ENCODE data around the gene LAMA3.

LAMA3 gene

GRCh38 chr18:23811176-23811575, 121.9 kb downstream of the LAMA3 start:
- H3K27me3 ChIP-seq (ENCODE audit: control insufficient read depth in 2 of 2, insufficient read depth in 2 of 2, low read length in 2 of 2): no peaks in the 10 kb centered on the region
- H3K36me3 ChIP-seq (ENCODE audit: control insufficient read depth in 2 of 2, insufficient read depth in 2 of 2, low read length in 2 of 2): no peaks in the 10 kb centered on the region
- H3K4me1 ChIP-seq (ENCODE audit: control insufficient read depth in 2 of 2, insufficient read depth in 2 of 2, low read length in 2 of 2): no peaks in the 10 kb centered on the region
- H3K9me3 ChIP-seq (ENCODE audit: control insufficient read depth in 2 of 2, low read length in 2 of 2): no peaks in the 10 kb centered on the region
- no peak overlapping the region for H3K27ac ChIP-seq (ENCODE audit: low read depth in 2 of 2, low read length in 2 of 2)
- no peak overlapping the region for H3K9ac ChIP-seq (ENCODE audit: low read depth in 1 of 2, low read length in 2 of 2)
- H3K4me3 ChIP-seq (ENCODE audit: low read length in 2 of 2): no peak overlapping the region

- Histone ChIP-seq H3K9me3 (ENCODE audit: control insufficient read depth in 2 of 2, low read length in 2 of 2) (no peaks in the 10 kb centered on the region), H3K36me3 (ENCODE audit: control insufficient read depth in 2 of 2, insufficient read depth in 2 of 2, low read length in 2 of 2) (no peaks in the 10 kb centered on the region), H3K4me1 (ENCODE audit: control insufficient read depth in 2 of 2, insufficient read depth in 2 of 2, low read length in 2 of 2) (peaks cover 0 to 5% of the 10 kb centered on the region in 2 donors), H3K27ac (ENCODE audit: low read depth in 2 of 2, low read length in 2 of 2) (no peak overlapping the region), H3K9ac (ENCODE audit: low read depth in 1 of 2, low read length in 2 of 2) (no peak overlapping the region), H3K4me3 (ENCODE audit: low read length in 2 of 2) (no peak overlapping the region), H3K27me3 (ENCODE audit: control insufficient read depth in 2 of 2, insufficient read depth in 2 of 2, low read length in 2 of 2) (no peaks in the 10 kb centered on the region)
Observed at GRCh38 chr18:23812546-23813440, 123.5 kb downstream of the LAMA3 start.

GRCh38 chr18:23814991-23815614, 125.8 kb downstream of the LAMA3 start:
- H3K9me3 ChIP-seq (ENCODE audit: control insufficient read depth in 2 of 2, low read length in 2 of 2): no peaks in the 10 kb centered on the region
- no peak overlapping the region for H3K27ac ChIP-seq (ENCODE audit: low read depth in 2 of 2, low read length in 2 of 2)
- no peak overlapping the region for H3K9ac ChIP-seq (ENCODE audit: low read depth in 1 of 2, low read length in 2 of 2)
- H3K4me3 ChIP-seq (ENCODE audit: low read length in 2 of 2): no peak overlapping the region
- no peaks in the 10 kb centered on the region for H3K36me3 ChIP-seq (ENCODE audit: control insufficient read depth in 2 of 2, insufficient read depth in 2 of 2, low read length in 2 of 2)
- peaks cover 0 to 5% of the 10 kb centered on the region in 2 donors for H3K4me1 ChIP-seq (ENCODE audit: control insufficient read depth in 2 of 2, insufficient read depth in 2 of 2, low read length in 2 of 2)
- H3K27me3 ChIP-seq (ENCODE audit: control insufficient read depth in 2 of 2, insufficient read depth in 2 of 2, low read length in 2 of 2): no peaks in the 10 kb centered on the region

- H3K27ac ChIP-seq (ENCODE audit: low read depth in 2 of 2, low read length in 2 of 2): no peak overlapping the region
Observed at GRCh38 chr18:23816021-23816420, 126.8 kb downstream of the LAMA3 start.

GRCh38 chr18:23816740-23817139, 127.5 kb downstream of the LAMA3 start:
- H3K4me3 ChIP-seq (ENCODE audit: low read length in 2 of 2): no peak overlapping the region
- no peaks in the 10 kb centered on the region for H3K27me3 ChIP-seq (ENCODE audit: control insufficient read depth in 2 of 2, insufficient read depth in 2 of 2, low read length in 2 of 2)
- H3K36me3 ChIP-seq (ENCODE audit: control insufficient read depth in 2 of 2, insufficient read depth in 2 of 2, low read length in 2 of 2): no peaks in the 10 kb centered on the region
- no peak overlapping the region for H3K9ac ChIP-seq (ENCODE audit: low read depth in 1 of 2, low read length in 2 of 2)
- peaks cover 0 to 5% of the 10 kb centered on the region in 2 donors for H3K4me1 ChIP-seq (ENCODE audit: control insufficient read depth in 2 of 2, insufficient read depth in 2 of 2, low read length in 2 of 2)
- H3K27ac ChIP-seq (ENCODE audit: low read depth in 2 of 2, low read length in 2 of 2): no peak overlapping the region
- H3K9me3 ChIP-seq (ENCODE audit: control insufficient read depth in 2 of 2, low read length in 2 of 2): no peaks in the 10 kb centered on the region

More at GRCh38 chr18:23816021-23816420, 126.8 kb downstream of the LAMA3 start:
- Histone ChIP-seq H3K36me3 (ENCODE audit: control insufficient read depth in 2 of 2, insufficient read depth in 2 of 2, low read length in 2 of 2) (no peaks in the 10 kb centered on the region), H3K4me3 (ENCODE audit: low read length in 2 of 2) (no peak overlapping the region), H3K27me3 (ENCODE audit: control insufficient read depth in 2 of 2, insufficient read depth in 2 of 2, low read length in 2 of 2) (no peaks in the 10 kb centered on the region), H3K9ac (ENCODE audit: low read depth in 1 of 2, low read length in 2 of 2) (no peak overlapping the region), H3K4me1 (ENCODE audit: control insufficient read depth in 2 of 2, insufficient read depth in 2 of 2, low read length in 2 of 2) (peaks cover 0 to 5% of the 10 kb centered on the region in 2 donors), H3K9me3 (ENCODE audit: control insufficient read depth in 2 of 2, low read length in 2 of 2) (no peaks in the 10 kb centered on the region)

- peaks cover 0 to 5% of the 10 kb centered on the region in 2 donors for H3K4me1 ChIP-seq (ENCODE audit: control insufficient read depth in 2 of 2, insufficient read depth in 2 of 2, low read length in 2 of 2)
Observed at GRCh38 chr18:23819001-23819400, 129.7 kb downstream of the LAMA3 start.

GRCh38 chr18:23822590-23823385, 133.5 kb downstream of the LAMA3 start:
- H3K36me3 ChIP-seq (ENCODE audit: control insufficient read depth in 2 of 2, insufficient read depth in 2 of 2, low read length in 2 of 2): no peaks in the 10 kb centered on the region
- H3K9ac ChIP-seq (ENCODE audit: low read depth in 1 of 2, low read length in 2 of 2): no peak overlapping the region
- no peaks in the 10 kb centered on the region for H3K27me3 ChIP-seq (ENCODE audit: control insufficient read depth in 2 of 2, insufficient read depth in 2 of 2, low read length in 2 of 2)
- H3K4me3 ChIP-seq (ENCODE audit: low read length in 2 of 2): no peak overlapping the region
- no peak overlapping the region for H3K27ac ChIP-seq (ENCODE audit: low read depth in 2 of 2, low read length in 2 of 2)
- peaks cover 0 to 4% of the 10 kb centered on the region in 2 donors for H3K4me1 ChIP-seq (ENCODE audit: control insufficient read depth in 2 of 2, insufficient read depth in 2 of 2, low read length in 2 of 2)
- no peaks in the 10 kb centered on the region for H3K9me3 ChIP-seq (ENCODE audit: control insufficient read depth in 2 of 2, low read length in 2 of 2)

More at GRCh38 chr18:23819001-23819400, 129.7 kb downstream of the LAMA3 start:
- no peak overlapping the region for H3K9ac ChIP-seq (ENCODE audit: low read depth in 1 of 2, low read length in 2 of 2)
- H3K4me3 ChIP-seq (ENCODE audit: low read length in 2 of 2): no peak overlapping the region
- no peak overlapping the region for H3K27ac ChIP-seq (ENCODE audit: low read depth in 2 of 2, low read length in 2 of 2)
- H3K27me3 ChIP-seq (ENCODE audit: control insufficient read depth in 2 of 2, insufficient read depth in 2 of 2, low read length in 2 of 2): no peaks in the 10 kb centered on the region
- no peaks in the 10 kb centered on the region for H3K9me3 ChIP-seq (ENCODE audit: control insufficient read depth in 2 of 2, low read length in 2 of 2)
- no peaks in the 10 kb centered on the region for H3K36me3 ChIP-seq (ENCODE audit: control insufficient read depth in 2 of 2, insufficient read depth in 2 of 2, low read length in 2 of 2)

- no peaks in the 10 kb centered on the region for H3K9me3 ChIP-seq (ENCODE audit: control insufficient read depth in 2 of 2, low read length in 2 of 2)
- H3K4me1 ChIP-seq (ENCODE audit: control insufficient read depth in 2 of 2, insufficient read depth in 2 of 2, low read length in 2 of 2): peaks cover 0 to 4% of the 10 kb centered on the region in 2 donors
- H3K4me3 ChIP-seq (ENCODE audit: low read length in 2 of 2): no peak overlapping the region
- no peaks in the 10 kb centered on the region for H3K27me3 ChIP-seq (ENCODE audit: control insufficient read depth in 2 of 2, insufficient read depth in 2 of 2, low read length in 2 of 2)
- no peaks in the 10 kb centered on the region for H3K36me3 ChIP-seq (ENCODE audit: control insufficient read depth in 2 of 2, insufficient read depth in 2 of 2, low read length in 2 of 2)
- no peak overlapping the region for H3K27ac ChIP-seq (ENCODE audit: low read depth in 2 of 2, low read length in 2 of 2)
- no peak overlapping the region for H3K9ac ChIP-seq (ENCODE audit: low read depth in 1 of 2, low read length in 2 of 2)
Observed at GRCh38 chr18:23824240-23824639, 135.0 kb downstream of the LAMA3 start.

GRCh38 chr18:23824669-23825068, 135.4 kb downstream of the LAMA3 start:
- Histone ChIP-seq H3K27ac (ENCODE audit: low read depth in 2 of 2, low read length in 2 of 2) (no peak overlapping the region), H3K27me3 (ENCODE audit: control insufficient read depth in 2 of 2, insufficient read depth in 2 of 2, low read length in 2 of 2) (no peaks in the 10 kb centered on the region), H3K4me1 (ENCODE audit: control insufficient read depth in 2 of 2, insufficient read depth in 2 of 2, low read length in 2 of 2) (peaks cover 0 to 4% of the 10 kb centered on the region in 2 donors), H3K36me3 (ENCODE audit: control insufficient read depth in 2 of 2, insufficient read depth in 2 of 2, low read length in 2 of 2) (no peaks in the 10 kb centered on the region), H3K4me3 (ENCODE audit: low read length in 2 of 2) (no peak overlapping the region), H3K9ac (ENCODE audit: low read depth in 1 of 2, low read length in 2 of 2) (no peak overlapping the region), H3K9me3 (ENCODE audit: control insufficient read depth in 2 of 2, low read length in 2 of 2) (no peaks in the 10 kb centered on the region)

GRCh38 chr18:23825496-23825895, 136.2 kb downstream of the LAMA3 start:
- Histone ChIP-seq H3K36me3 (ENCODE audit: control insufficient read depth in 2 of 2, insufficient read depth in 2 of 2, low read length in 2 of 2) (no peaks in the 10 kb centered on the region), H3K4me1 (ENCODE audit: control insufficient read depth in 2 of 2, insufficient read depth in 2 of 2, low read length in 2 of 2) (peaks cover 0 to 4% of the 10 kb centered on the region in 2 donors), H3K9me3 (ENCODE audit: control insufficient read depth in 2 of 2, low read length in 2 of 2) (no peaks in the 10 kb centered on the region), H3K27ac (ENCODE audit: low read depth in 2 of 2, low read length in 2 of 2) (no peak overlapping the region), H3K27me3 (ENCODE audit: control insufficient read depth in 2 of 2, insufficient read depth in 2 of 2, low read length in 2 of 2) (no peaks in the 10 kb centered on the region), H3K9ac (ENCODE audit: low read depth in 1 of 2, low read length in 2 of 2) (no peak overlapping the region), H3K4me3 (ENCODE audit: low read length in 2 of 2) (no peak overlapping the region)
